DOHH2 (cell line): ENCODE measurements around the gene F12.
"Not testable (repeated sequence)": the region's sequence is repeated elsewhere in the genome, so short reads cannot be mapped to it uniquely, and the experiment has no call there.

Experiments used
- H3F3A ChIP-seq: fragments of 200-600 bp; sonication (generic), shearing (Covaris generic); 2 replicates; pipeline ENCODE4 v1.6.0; 2016; ENCODE audit warnings: antibody characterized with exemption, mild to moderate bottlenecking; ENCODE audit not compliant: control insufficient read depth, insufficient read depth
- H3K27ac ChIP-seq: fragments of 200-600 bp; sonication (generic); 2 replicates; pipeline ENCODE4 v1.5.1; 2014; ENCODE audit warnings: low read depth, mild to moderate bottlenecking, low read length, moderate library complexity
- H3K27me3 ChIP-seq: fragments of 200-600 bp; sonication (generic); 2 replicates; pipeline ENCODE4 v1.6.1; 2014; ENCODE audit warnings: mild to moderate bottlenecking, low read length, mixed read lengths; ENCODE audit not compliant: control insufficient read depth
- H3K36me3 ChIP-seq: fragments of 200-600 bp; sonication (generic); 2 replicates; pipeline ENCODE4 v1.6.1; 2014; ENCODE audit warnings: mild to moderate bottlenecking, low read length, moderate library complexity, mixed read lengths; ENCODE audit not compliant: control insufficient read depth
- H3K4me1 ChIP-seq: fragments of 200-600 bp; sonication (generic); 2 replicates; pipeline ENCODE4 v1.6.1; 2014; ENCODE audit warnings: mild to moderate bottlenecking, low read length, mixed read lengths; ENCODE audit not compliant: control insufficient read depth
- H3K4me2 ChIP-seq: fragments of 200-600 bp; sonication (generic); 2 replicates; pipeline ENCODE4 v1.6.0; 2014; ENCODE audit warnings: mild to moderate bottlenecking, low read length, moderate library complexity
- H3K4me3 ChIP-seq: fragments of 200-600 bp; sonication (generic); 2 replicates; pipeline ENCODE4 v1.5.1; 2014; ENCODE audit warnings: mild to moderate bottlenecking, low read length, mixed read lengths
- H3K79me2 ChIP-seq: fragments of 200-600 bp; sonication (generic); 2 replicates; pipeline ENCODE4 v1.6.1; 2014; ENCODE audit warnings: mild to moderate bottlenecking, low read length, mixed read lengths; ENCODE audit not compliant: control insufficient read depth
- H3K9me2 ChIP-seq: fragments of 200-600 bp; sonication (generic); replicated peaks from 2 replicates; pipeline ENCODE4 v1.6.1; 2014; ENCODE audit warnings: mild to moderate bottlenecking, low read length, mixed read lengths; ENCODE audit not compliant: control insufficient read depth
- H3K9me3 ChIP-seq: fragments of 200-600 bp; sonication (generic); 2 replicates; pipeline ENCODE4 v1.6.1; 2014; ENCODE audit warnings: antibody characterized with exemption, low read length, mixed read lengths; ENCODE audit not compliant: control insufficient read depth, insufficient read depth
- H4K20me1 ChIP-seq: fragments of 200-600 bp; sonication (generic); 2 replicates; pipeline ENCODE4 v1.6.0; 2014; ENCODE audit warnings: low read depth, mild to moderate bottlenecking, antibody characterized with exemption, low read length, moderate library complexity; ENCODE audit not compliant: control insufficient read depth, insufficient read depth
- EZH2phosphoT487 ChIP-seq: fragments of 200-600 bp; sonication (generic); IDR thresholded peaks from 2 replicates; pipeline ENCODE4 v1.6.1; 2017; ENCODE audit warnings: borderline replicate concordance, mild to moderate bottlenecking, antibody characterized with exemption, low read length, moderate library complexity, mixed read lengths
- TF ChIP-seq, protein P1 (sequence below): fragments of 200-600 bp; sonication (generic); IDR thresholded peaks from one replicate; pipeline ENCODE4 v1.5.1; 2014; ENCODE audit warnings: antibody characterized with exemption, mild to moderate bottlenecking, low read depth, low read length; ENCODE audit not compliant: poor library complexity, severe bottlenecking

F12 gene

DNA sequence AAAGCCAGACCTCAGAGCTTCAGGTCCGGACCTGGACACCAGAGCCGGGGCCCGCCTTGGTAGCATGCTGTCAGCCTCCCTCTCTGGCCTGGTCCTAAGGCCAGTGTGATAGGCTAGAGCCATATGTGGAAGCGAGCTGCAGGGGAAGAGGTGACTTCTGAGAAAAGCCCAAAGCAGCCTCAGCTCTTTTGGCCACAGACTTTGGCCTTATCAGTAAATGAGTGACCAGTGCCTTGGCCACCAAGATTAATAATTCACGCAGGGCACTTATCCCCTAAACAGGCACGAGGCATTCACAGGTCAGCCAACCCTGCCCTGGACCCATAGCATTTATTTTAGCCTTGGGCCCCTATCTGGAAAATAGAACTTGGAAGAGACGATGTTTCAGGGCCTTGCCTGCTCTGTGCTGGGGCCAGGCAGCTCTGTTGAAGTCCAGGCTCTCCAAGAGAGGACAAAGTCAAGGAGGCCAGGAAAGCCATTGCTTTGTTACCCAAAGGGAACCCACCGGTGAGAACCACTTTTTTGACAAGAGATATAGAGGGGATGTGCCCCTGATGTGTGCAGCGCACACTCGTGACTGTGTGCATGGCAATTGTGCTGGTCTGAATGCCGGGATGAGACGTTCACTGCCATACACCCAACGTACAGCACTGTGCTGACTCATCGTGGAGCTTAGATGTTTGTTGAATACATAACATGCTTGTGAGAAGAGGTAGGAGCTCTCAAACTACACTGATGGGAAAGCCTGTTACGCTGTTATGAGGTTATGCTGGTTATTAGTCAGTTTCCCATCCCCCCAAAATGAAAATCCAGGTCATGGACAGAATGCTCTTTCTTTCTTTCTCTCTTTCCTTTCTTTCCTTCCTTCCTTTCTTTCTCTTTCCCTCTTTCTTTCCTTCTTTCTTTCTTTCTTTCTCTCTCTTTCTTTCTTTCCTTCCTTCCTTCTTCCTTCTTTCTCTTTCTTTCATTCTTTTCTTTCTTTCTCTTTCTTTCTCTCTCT, 30.2 kb downstream of the F12 start:
- H3K4me2 ChIP-seq: no peak overlapping the region

DNA sequence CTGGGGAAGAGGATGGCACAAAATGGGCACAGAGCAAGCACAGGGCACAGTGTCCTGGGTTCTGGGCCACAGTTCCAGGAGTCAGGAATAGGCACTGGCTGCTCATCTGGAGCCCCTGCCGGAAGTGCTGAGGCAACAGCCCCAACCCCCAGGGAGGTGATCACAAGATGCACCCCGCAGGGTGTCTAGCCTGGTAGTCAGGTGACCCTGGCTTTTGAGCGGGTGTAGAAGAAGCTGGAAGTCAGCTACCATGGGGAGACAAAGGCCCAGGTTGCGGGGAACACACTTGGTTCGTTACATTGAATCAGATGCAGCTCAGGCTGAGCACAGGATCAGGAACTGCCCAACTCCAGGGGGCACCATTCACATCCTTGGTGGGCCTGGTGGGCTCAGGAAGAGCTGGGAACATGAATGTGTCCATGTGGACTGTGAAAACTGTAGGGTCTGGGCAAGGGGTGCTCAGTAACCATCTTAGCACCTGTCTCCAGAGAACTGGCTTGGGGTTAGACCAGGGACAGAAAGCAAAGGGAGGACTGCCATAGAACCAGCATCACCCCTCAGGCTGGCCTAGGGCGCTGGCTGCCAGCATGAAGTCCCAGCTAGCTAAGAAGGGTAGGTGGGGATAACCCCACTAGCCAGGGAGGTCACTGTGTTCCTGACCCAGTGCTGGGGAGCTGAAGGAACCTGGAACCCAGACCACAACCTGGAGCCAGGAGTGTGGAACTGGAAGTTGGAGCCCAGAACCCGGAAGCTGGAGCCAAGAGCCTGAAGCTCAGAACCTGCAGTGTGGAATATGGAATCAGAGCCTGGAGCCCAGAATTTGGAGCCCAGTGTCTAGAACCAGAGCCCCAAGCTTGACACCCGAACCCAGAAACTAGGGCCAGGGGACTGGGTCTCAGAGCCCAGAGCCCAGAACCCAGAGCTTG, 31.2 kb downstream of the F12 start:
- no peaks in the 10 kb centered on the region for H3K9me2 ChIP-seq

More for the DNA sequence above, 30.2 kb downstream of the F12 start:
- Histone ChIP-seq H3K27me3 (peaks cover 18% of the 10 kb centered on the region; the same call in 1 of the 2 replicates), H3K79me2 (no peaks in the 10 kb centered on the region), H3K9me2 (no peaks in the 10 kb centered on the region), H3K9me3 (no peaks in the 10 kb centered on the region), H3F3A (no peaks in the 10 kb centered on the region), H3K36me3 (no peaks in the 10 kb centered on the region), H4K20me1 (no peaks in the 10 kb centered on the region), H3K4me3 (no peak overlapping the region), H3K4me1 (no peaks in the 10 kb centered on the region), H3K27ac (no peak overlapping the region)
- TF ChIP-seq, protein P1, sequence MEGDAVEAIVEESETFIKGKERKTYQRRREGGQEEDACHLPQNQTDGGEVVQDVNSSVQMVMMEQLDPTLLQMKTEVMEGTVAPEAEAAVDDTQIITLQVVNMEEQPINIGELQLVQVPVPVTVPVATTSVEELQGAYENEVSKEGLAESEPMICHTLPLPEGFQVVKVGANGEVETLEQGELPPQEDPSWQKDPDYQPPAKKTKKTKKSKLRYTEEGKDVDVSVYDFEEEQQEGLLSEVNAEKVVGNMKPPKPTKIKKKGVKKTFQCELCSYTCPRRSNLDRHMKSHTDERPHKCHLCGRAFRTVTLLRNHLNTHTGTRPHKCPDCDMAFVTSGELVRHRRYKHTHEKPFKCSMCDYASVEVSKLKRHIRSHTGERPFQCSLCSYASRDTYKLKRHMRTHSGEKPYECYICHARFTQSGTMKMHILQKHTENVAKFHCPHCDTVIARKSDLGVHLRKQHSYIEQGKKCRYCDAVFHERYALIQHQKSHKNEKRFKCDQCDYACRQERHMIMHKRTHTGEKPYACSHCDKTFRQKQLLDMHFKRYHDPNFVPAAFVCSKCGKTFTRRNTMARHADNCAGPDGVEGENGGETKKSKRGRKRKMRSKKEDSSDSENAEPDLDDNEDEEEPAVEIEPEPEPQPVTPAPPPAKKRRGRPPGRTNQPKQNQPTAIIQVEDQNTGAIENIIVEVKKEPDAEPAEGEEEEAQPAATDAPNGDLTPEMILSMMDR: no peak
- no peak for TF ChIP-seq EZH2phosphoT487

DNA sequence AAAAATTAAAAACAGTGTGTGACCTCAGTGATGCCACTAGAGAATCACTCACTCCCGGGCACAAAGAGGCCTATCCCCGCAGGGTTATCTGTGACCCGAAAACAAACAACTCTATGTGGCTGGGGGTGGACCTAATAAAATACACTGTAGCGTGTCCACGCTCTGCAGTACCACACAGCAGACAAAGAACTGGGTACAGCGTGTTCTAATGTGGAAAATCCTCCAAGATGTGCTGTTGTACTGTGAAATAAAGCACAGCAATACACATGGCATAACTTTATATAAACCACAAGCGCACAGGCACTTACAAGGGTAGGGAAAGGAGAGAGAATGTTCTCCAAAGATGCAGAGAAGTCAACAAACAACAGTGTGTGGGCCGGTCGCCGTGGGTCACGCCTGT, 33.3 kb downstream of the F12 start:
- H3K4me2 ChIP-seq: no peak overlapping the region
- TF ChIP-seq, protein P1: no peak
- TF ChIP-seq EZH2phosphoT487: no peak
- H4K20me1 ChIP-seq: no peaks in the 10 kb centered on the region
- H3K9me3 ChIP-seq: no peaks in the 10 kb centered on the region
- H3K79me2 ChIP-seq: no peaks in the 10 kb centered on the region
- no peak overlapping the region for H3K27ac ChIP-seq
- H3K36me3 ChIP-seq: peaks cover 6% of the 10 kb centered on the region
- H3F3A ChIP-seq: no peaks in the 10 kb centered on the region
- no peaks in the 10 kb centered on the region for H3K9me2 ChIP-seq
- no peaks in the 10 kb centered on the region for H3K27me3 ChIP-seq
- no peak overlapping the region for H3K4me3 ChIP-seq
- peaks cover 12% of the 10 kb centered on the region for H3K4me1 ChIP-seq

More for the DNA sequence above, 31.2 kb downstream of the F12 start:
- Histone ChIP-seq H3K4me3 (no peak overlapping the region), H4K20me1 (no peaks in the 10 kb centered on the region), H3K4me1 (no peaks in the 10 kb centered on the region; the same call in 1 of the 2 replicates), H3K9me3 (no peaks in the 10 kb centered on the region), H3K36me3 (no peaks in the 10 kb centered on the region), H3K79me2 (no peaks in the 10 kb centered on the region), H3F3A (no peaks in the 10 kb centered on the region), H3K27me3 (peaks cover 8% of the 10 kb centered on the region; the same call in 1 of the 2 replicates), H3K27ac (no peak overlapping the region), H3K4me2 (no peak overlapping the region)
- TF ChIP-seq, protein P1: no peak
- TF ChIP-seq EZH2phosphoT487: no peak

GRCh38 chr5:177375516-177375915, 33.8 kb downstream of the F12 start:
- not testable (repeated sequence) for H4K20me1 ChIP-seq, H3K4me2 ChIP-seq, H3K9me2 ChIP-seq, H3F3A ChIP-seq, H3K79me2 ChIP-seq, H3K4me3 ChIP-seq, H3K36me3 ChIP-seq, H3K27ac ChIP-seq, H3K27me3 ChIP-seq, H3K9me3 ChIP-seq
- H3K4me1 ChIP-seq: peaks cover 12% of the 10 kb centered on the region
